Right lobe of liver (tissue), 6 donors: ENCODE results near the gene PLCB4. TPM values are rescaled to one million over a fixed set of nuclear protein-coding genes. Genes with fewer than 3 reads are reported as not detected.

Source experiments
- ATAC-seq, 4 donors: fragments of 200-7000 bp; cut with Tn5 transposase; one replicate each; pipeline ENCODE4 v1.9.1; 2020; ENCODE audit warnings: mild to moderate bottlenecking in 4 of 4, moderate library complexity in 4 of 4
- DNase-seq, 3 donors: peaks; one replicate each; pipeline ENCODE4 v3.0.0-alpha.2; 2020
- H3K27ac ChIP-seq, 3 donors: fragments of 200-600 bp; one replicate each; pipeline ENCODE4 v1.8.0; 2022
- H3K27me3 ChIP-seq, 2 donors: fragments of 200-600 bp; one replicate each; pipeline ENCODE4 v1.8.0; 2022
- H3K36me3 ChIP-seq, 4 donors: fragments of 200-600 bp; sonication (generic) in 1 of 4; one replicate each; pipeline versions ENCODE4 v1.5.1 to v1.8.0; 2017 to 2022; ENCODE audit warnings: control low read depth in 1 of 4
- H3K4me1 ChIP-seq, 4 donors: fragments of 200-600 bp; sonication (generic) in 1 of 4; one replicate each; pipeline versions ENCODE4 v1.5.1 to v1.8.0; 2017 to 2022; ENCODE audit warnings: control low read depth in 1 of 4
- H3K4me3 ChIP-seq, 3 donors: fragments of 200-600 bp; one replicate each; pipeline ENCODE4 v1.8.0; 2022
- H3K9me3 ChIP-seq, 4 donors: fragments of 200-600 bp; sonication (generic) in 1 of 4; one replicate each; pipeline versions ENCODE4 v1.5.1 to v1.8.0; 2017 to 2022; ENCODE audit warnings: control low read depth in 1 of 4
- CTCF ChIP-seq, 4 donors: fragments of 200-600 bp in 3 of 4; fragments of 450-650 bp in 1 of 4; IDR thresholded peaks; one replicate each; pipeline versions ENCODE4 v1.5.1 to v1.8.0; 2016 to 2022; ENCODE audit warnings: antibody characterized with exemption in 4 of 4, mild to moderate bottlenecking in 2 of 4
- POLR2A ChIP-seq: fragments of 450-650 bp; IDR thresholded peaks from one replicate; pipeline ENCODE4 v1.6.1; 2017; ENCODE audit warnings: antibody characterized with exemption, mild to moderate bottlenecking
- WGBS: methylation state at CpG from one replicate; pipeline ENCODE4 v1.1.6; 2018; ENCODE audit warnings: low coverage, low lambda C conversion rate; ENCODE audit not compliant: insufficient coverage; ENCODE audit errors: missing lambda C conversion rate; 5-methylcytosine and 5-hydroxymethylcytosine counted together
- intact Hi-C, 2 donors: fragments of 100-400 bp; cut with DNase I; formaldehyde crosslinking; loops; one replicate each; pipeline versions ENCODE4 v1.11.2 to v1.14.1; 2022
- total RNA-seq, 6 experiments: library from RNA; depleted of rRNA in 2 of 6; stranded (reverse); fragments of >200 nt in 2 of 6; fragmentation: NEBNext Ultra II Directional in 3 of 6; extraction: Animal tissue kit (Norgen Biotek cat#: 25700) in 3 of 6; gene quantifications; one replicate each; pipeline versions ENCODE4 v1.1.0 to v1.2.4, GENCODE V29; 2016 to 2023
- donor health status: DM: no; HTN: yes; CAD: no.
- donor health status: DM: no; HTN: no; CAD: no.
- donor health status: DM: no; HTN: no; CAD: no.
- donor health status: DM: no; HTN: yes; CAD: no.
- donor health status: DM: no; HTN: yes; CAD: no.

Gene PLCB4
- total RNA-seq, 6 experiments from 2014 or later = 0.04 to 0.20 (median 0.15) TPM

- DNase-seq (no peak), ATAC-seq (no peak)
- Histone ChIP-seq H3K27me3 (no peaks in the 10 kb centered on the region), H3K4me3 (no peak overlapping the region), H3K27ac (no peak overlapping the region), H3K36me3 (no peaks in the 10 kb centered on the region), H3K4me1 (no peaks in the 10 kb centered on the region), H3K9me3 (no peaks in the 10 kb centered on the region)
- WGBS = 75% methylated on average over 2 of the region's 2 CpGs
- intact Hi-C loops = no loop called here
- TF ChIP-seq POLR2A = no peak
- no peak for TF ChIP-seq CTCF (IDR thresholded peaks at IDR 0.05)
Observed at GRCh38 chr20:9293145-9293544, 224.3 kb downstream of the PLCB4 start.

GRCh38 chr20:9294041-9294440 is 225.2 kb downstream of the PLCB4 start:
- H3K4me1 ChIP-seq = no peaks in the 10 kb centered on the region
- DNase-seq (no peak), ATAC-seq (no peak)
- intact Hi-C loops = no loop called here
- H3K9me3 ChIP-seq = no peaks in the 10 kb centered on the region
- H3K4me3 ChIP-seq = no peak overlapping the region
- H3K27me3 ChIP-seq = no peaks in the 10 kb centered on the region
- H3K36me3 ChIP-seq = no peaks in the 10 kb centered on the region
- TF ChIP-seq POLR2A = no peak
- no peak for TF ChIP-seq CTCF (IDR thresholded peaks at IDR 0.05)
- no peak overlapping the region for H3K27ac ChIP-seq

GRCh38 chr20:9298906-9299305 is 230.0 kb downstream of the PLCB4 start:
- Histone ChIP-seq H3K36me3 (no peaks in the 10 kb centered on the region), H3K4me3 (no peak overlapping the region), H3K4me1 (no peaks in the 10 kb centered on the region), H3K27ac (no peak overlapping the region), H3K9me3 (no peaks in the 10 kb centered on the region), H3K27me3 (no peaks in the 10 kb centered on the region)
- TF ChIP-seq POLR2A (no peak), CTCF (IDR thresholded peaks at IDR 0.05) (no peak)
- 49% methylated on average over 2 of the region's 2 CpGs for WGBS
- no peak for DNase-seq
- ATAC-seq = no peak
- intact Hi-C loops = no loop called here

GRCh38 chr20:9300080-9300479 is 231.2 kb downstream of the PLCB4 start:
- H3K36me3 ChIP-seq = no peaks in the 10 kb centered on the region
- DNase-seq (no peak), ATAC-seq (no peak)
- intact Hi-C loops = no loop called here
- no peak overlapping the region for H3K27ac ChIP-seq
- no peaks in the 10 kb centered on the region for H3K4me1 ChIP-seq
- H3K4me3 ChIP-seq = no peak overlapping the region
- TF ChIP-seq CTCF (IDR thresholded peaks at IDR 0.05) (no peak), POLR2A (no peak)
- H3K27me3 ChIP-seq = no peaks in the 10 kb centered on the region
- no peaks in the 10 kb centered on the region for H3K9me3 ChIP-seq

- TF ChIP-seq POLR2A = no peak
- no peak for TF ChIP-seq CTCF (IDR thresholded peaks at IDR 0.05)
- no peaks in the 10 kb centered on the region for H3K36me3 ChIP-seq
- no peaks in the 10 kb centered on the region for H3K27me3 ChIP-seq
- no peaks in the 10 kb centered on the region for H3K4me1 ChIP-seq
- H3K9me3 ChIP-seq = no peaks in the 10 kb centered on the region
- 50% methylated on average over 1 of the region's 1 CpG for WGBS
- DNase-seq (no peak), ATAC-seq (no peak)
- no peak overlapping the region for H3K27ac ChIP-seq
- no peak overlapping the region for H3K4me3 ChIP-seq
- intact Hi-C loops = no loop called here
Observed at GRCh38 chr20:9300534-9300933, 231.6 kb downstream of the PLCB4 start.
